IMR-90 (cell line): ENCODE results near the gene SLC39A11. TPM values are rescaled to one million over a fixed set of nuclear protein-coding genes. Genes with fewer than 3 reads are reported as not detected.

Experiments used
- ATAC-seq: fragments of 200-7000 bp; cut with Tn5 transposase; 2 replicates; pipeline ENCODE4 v1.9.1; 2020; ENCODE audit warnings: low read depth, mild to moderate bottlenecking, moderate library complexity
- BruUV-seq: library from RNA; stranded (reverse); fragments of 400-500 nt; replicated peaks from 2 replicates; lab custom pipeline; 2021; lab: Mats Ljungman, UMichigan
- CTCF ChIA-PET: fragments of 300-600 bp; formaldehyde crosslinking; extraction: SDS; loops from one replicate; lab custom pipeline; 2021; ENCODE audit warnings: antibody characterized with exemption; lab: Yijun Ruan, JAX
- POLR2A ChIA-PET: fragments of 300-600 bp; sonication (Branson Sonifier 250); formaldehyde crosslinking; loops from one replicate; lab custom pipeline; 2022; ENCODE audit warnings: antibody characterized with exemption; ENCODE audit not compliant: unreplicated experiment; lab: Charles Lee
- DNase-seq: peaks from one replicate; pipeline ENCODE4 v3.0.0; 2013
- H2AFZ ChIP-seq: replicated peaks from 2 replicates; pipeline ENCODE3; 2013; ENCODE audit warnings: low read length, mild to moderate bottlenecking; ENCODE audit not compliant: poor library complexity
- H2AK5ac ChIP-seq: 2 replicates; pipeline ENCODE4 v1.6.1; 2013; ENCODE audit warnings: low read depth, low read length, inconsistent platforms
- H2AK9ac ChIP-seq: replicated peaks from 2 replicates; pipeline ENCODE3; 2013; ENCODE audit warnings: mild to moderate bottlenecking, low read depth, low read length, moderate library complexity; ENCODE audit not compliant: poor library complexity
- H2BK120ac ChIP-seq: 2 replicates; pipeline ENCODE4 v1.6.1; 2013; ENCODE audit warnings: low read depth, low read length, inconsistent platforms
- H2BK15ac ChIP-seq: 3 replicates; pipeline ENCODE4 v1.6.1; 2013; ENCODE audit warnings: low read depth, low read length, inconsistent platforms
- H2BK20ac ChIP-seq: 2 replicates; pipeline ENCODE4 v1.6.1; 2013; ENCODE audit warnings: low read depth, mild to moderate bottlenecking, inconsistent platforms, low read length, moderate library complexity
- H2BK5ac ChIP-seq: 2 replicates; pipeline ENCODE4 v1.6.1; 2013; ENCODE audit warnings: mild to moderate bottlenecking, low read depth, low read length, inconsistent platforms; ENCODE audit not compliant: poor library complexity, severe bottlenecking
- H3K14ac ChIP-seq: replicated peaks from 2 replicates; pipeline ENCODE4 v1.6.1; 2013; ENCODE audit warnings: low read depth, low read length, inconsistent platforms
- H3K18ac ChIP-seq: 2 replicates; pipeline ENCODE4 v1.6.1; 2013; ENCODE audit warnings: low read depth, low read length, control low read depth
- H3K23ac ChIP-seq: 2 replicates; pipeline ENCODE4 v1.6.1; 2013; ENCODE audit warnings: low read depth, low read length, inconsistent platforms
- H3K27ac ChIP-seq: 2 replicates; pipeline ENCODE4 v1.5.1; 2013; ENCODE audit warnings: mild to moderate bottlenecking, control low read depth, low read length; ENCODE audit not compliant: insufficient read depth
- H3K27me3 ChIP-seq: 2 replicates; pipeline ENCODE4 v1.6.1; 2013; ENCODE audit warnings: low read length; ENCODE audit not compliant: control insufficient read depth, insufficient read depth
- H3K36me3 ChIP-seq: 2 replicates; pipeline ENCODE4 v1.6.1; 2013; ENCODE audit warnings: low read length, mixed read lengths; ENCODE audit not compliant: control insufficient read depth, insufficient read depth
- H3K4ac ChIP-seq: 2 replicates; pipeline ENCODE4 v1.6.1; 2013; ENCODE audit warnings: low read depth, low read length, inconsistent platforms
- H3K4me1 ChIP-seq: 2 replicates; pipeline ENCODE4 v1.6.1; 2013; ENCODE audit warnings: low read length, mixed read lengths; ENCODE audit not compliant: control insufficient read depth, insufficient read depth
- H3K4me2 ChIP-seq: 2 replicates; pipeline ENCODE4 v1.6.1; 2013; ENCODE audit warnings: low read depth, mild to moderate bottlenecking, control low read depth, low read length, moderate library complexity
- H3K4me3 ChIP-seq: 2 replicates; pipeline ENCODE4 v1.5.1; 2013; ENCODE audit warnings: low read depth, mild to moderate bottlenecking, control low read depth, low read length, moderate library complexity; ENCODE audit not compliant: insufficient read depth
- H3K56ac ChIP-seq: 2 replicates; pipeline ENCODE4 v1.6.1; 2013; ENCODE audit warnings: low read length, inconsistent platforms; ENCODE audit not compliant: insufficient read depth; ENCODE audit errors: extremely low read depth
- H3K79me1 ChIP-seq, 2 experiments: 2 replicates each; pipeline ENCODE4 v1.6.1; 2013; ENCODE audit warnings: low read length in 2 of 2, inconsistent platforms in 1 of 2, low read depth in 1 of 2
- H3K9ac ChIP-seq: 2 replicates; pipeline ENCODE4 v1.6.1; 2013; ENCODE audit warnings: low read depth, low read length, control low read depth
- H3K9me1 ChIP-seq: 2 replicates; pipeline ENCODE4 v1.6.1; 2013; ENCODE audit warnings: low read length, inconsistent platforms; ENCODE audit not compliant: insufficient read depth
- H3K9me3 ChIP-seq: 2 replicates; pipeline ENCODE4 v1.6.1; 2013; ENCODE audit warnings: low read length; ENCODE audit not compliant: control insufficient read depth, insufficient read depth
- H4K20me1 ChIP-seq: 2 replicates; pipeline ENCODE4 v1.6.1; 2013; ENCODE audit warnings: low read length, inconsistent platforms; ENCODE audit not compliant: insufficient read depth
- H4K5ac ChIP-seq: 2 replicates; pipeline ENCODE4 v1.6.1; 2013; ENCODE audit warnings: mild to moderate bottlenecking, low read depth, low read length, control low read depth
- H4K8ac ChIP-seq, 2 experiments: 2 replicates each; pipeline ENCODE4 v1.6.1; 2013; ENCODE audit warnings: low read depth in 2 of 2, low read length in 2 of 2, control low read depth in 1 of 2, inconsistent platforms in 1 of 2
- H4K91ac ChIP-seq: 2 replicates; pipeline ENCODE4 v1.6.1; 2013; ENCODE audit warnings: low read depth, low read length, inconsistent platforms; ENCODE audit not compliant: insufficient read depth
- ELK1 ChIP-seq: fragments of 150-350 bp; IDR thresholded peaks from 2 replicates; pipeline ENCODE4 v1.6.1; 2016; ENCODE audit warnings: low read depth, mild to moderate bottlenecking, low read length, moderate library complexity, borderline replicate concordance
- MAFK ChIP-seq: IDR thresholded peaks from 2 replicates; pipeline ENCODE4 v1.6.1; 2012; ENCODE audit warnings: low read depth, low read length, improper control_type of control experiment
- MXI1 ChIP-seq: IDR thresholded peaks from 2 replicates; pipeline ENCODE4 v1.6.1; 2012; ENCODE audit warnings: low read depth, mild to moderate bottlenecking, low read length, moderate library complexity, borderline replicate concordance
- RAD21 ChIP-seq: IDR thresholded peaks from 2 replicates; pipeline ENCODE4 v1.6.1; 2012; ENCODE audit warnings: low read length, improper control_type of control experiment
- WGBS, 2 experiments: methylation state at CpG; one replicate each; pipeline versions ENCODE4 v1.1.5 to v1.1.7; 2013; ENCODE audit warnings: missing lambda C conversion rate in 2 of 2; ENCODE audit not compliant: insufficient read length in 1 of 2; ENCODE audit errors: extremely low coverage in 2 of 2; 5-methylcytosine and 5-hydroxymethylcytosine counted together
- dilution Hi-C: fragments of 300-500 bp; cut with HindIII; formaldehyde crosslinking; loops from one replicate; pipeline ENCODE4 v1.14.3; 2018; ENCODE audit warnings: low sequenced_read_pairs; ENCODE audit not compliant: unreplicated experiment
- in situ Hi-C: fragments of 300-500 bp; cut with MboI; formaldehyde crosslinking; loops from 3 replicates; pipeline ENCODE4 v1.14.3; 2019; ENCODE audit warnings: low sequenced_read_pairs, inconsistent platforms, mixed read lengths
- intact Hi-C: fragments of 100-400 bp; cut with micrococcal nuclease; formaldehyde crosslinking; loops from 2 replicates; pipeline ENCODE4 v1.10.0; 2022
- polyA plus RNA-seq, 3 experiments: library from polyadenylated mRNA; depleted of rRNA; stranded (reverse); fragments of >200 nt; gene quantifications; 2 replicates each; pipeline ENCODE4 v1.2.3, GENCODE V29; 2012; ENCODE audit warnings: low replicate concordance in 1 of 3
- total RNA-seq: library from RNA; depleted of rRNA; stranded (reverse); fragments of >200 nt; gene quantifications from 2 replicates; pipeline ENCODE4 v1.2.3, GENCODE V29; 2012

SLC39A11 gene
- total and polyA plus RNA-seq, 2 of the 4 experiments (the other 2 are of a cell fraction): 8.8 to 14.3 TPM

GRCh38 chr17:72945473-72945872 lies 147.0 kb downstream of the SLC39A11 start:
- dilution Hi-C loops (no loop called here), in situ Hi-C loops (no loop called here), intact Hi-C loops (no loop called here)
- Histone ChIP-seq H3K9me1 (peaks cover 2% of the 10 kb centered on the region; the same call in 1 of the 2 replicates), H4K8ac (no peak overlapping the region), H2AFZ (no peak overlapping the region), H2BK20ac (no peak overlapping the region), H3K4me3 (no peak overlapping the region), H3K27me3 (no peaks in the 10 kb centered on the region), H3K4me1 (no peaks in the 10 kb centered on the region), H3K23ac (no peak overlapping the region), H3K4me2 (no peak overlapping the region), H3K18ac (no peak overlapping the region), H3K27ac (no peak overlapping the region), H3K14ac (no peak overlapping the region), H3K56ac (no peak overlapping the region), H2BK5ac (no peak overlapping the region), H2AK5ac (no peak overlapping the region), H2AK9ac (peak overlapping the region; percentile 25), H4K91ac (no peak overlapping the region), H3K36me3 (0 out of 2 replicates have a peak, but pooled peaks cover 1% of the 10 kb centered on the region), H3K4ac (no peak overlapping the region), H3K9ac (no peak overlapping the region), H3K9me3 (no peaks in the 10 kb centered on the region), H4K5ac (no peak overlapping the region), H4K20me1 (no peaks in the 10 kb centered on the region), H2BK120ac (no peak overlapping the region), H3K79me1 (no peaks in the 10 kb centered on the region; a peak in 1 of 4 replicates), H2BK15ac (no peak overlapping the region)
- 100% methylated on average over 2 of the region's 6 CpGs; no CpG with 5 or more reads in 1 of the 2 experiments for WGBS, 2 experiments
- TF ChIP-seq ELK1 (no peak), MAFK (no peak), MXI1 (no peak), RAD21 (no peak)
- BruUV-seq: no TSS peak
- CTCF ChIA-PET: no interaction called here
- POLR2A ChIA-PET: no interaction called here
- ATAC-seq (no peak), DNase-seq (no peak)
